NCI-H510A (cell line): ENCODE measurements around the gene PRRT1.

ENCODE experiments used
- DNase-seq: peaks from one replicate; lab custom pipeline; 2025; lab: John Stamatoyannopoulos, UW

Gene PRRT1

GRCh38 chr6:32174416-32174815 lies 22.7 kb upstream of the PRRT1 start:
- DNase-seq: no peak

DNA sequence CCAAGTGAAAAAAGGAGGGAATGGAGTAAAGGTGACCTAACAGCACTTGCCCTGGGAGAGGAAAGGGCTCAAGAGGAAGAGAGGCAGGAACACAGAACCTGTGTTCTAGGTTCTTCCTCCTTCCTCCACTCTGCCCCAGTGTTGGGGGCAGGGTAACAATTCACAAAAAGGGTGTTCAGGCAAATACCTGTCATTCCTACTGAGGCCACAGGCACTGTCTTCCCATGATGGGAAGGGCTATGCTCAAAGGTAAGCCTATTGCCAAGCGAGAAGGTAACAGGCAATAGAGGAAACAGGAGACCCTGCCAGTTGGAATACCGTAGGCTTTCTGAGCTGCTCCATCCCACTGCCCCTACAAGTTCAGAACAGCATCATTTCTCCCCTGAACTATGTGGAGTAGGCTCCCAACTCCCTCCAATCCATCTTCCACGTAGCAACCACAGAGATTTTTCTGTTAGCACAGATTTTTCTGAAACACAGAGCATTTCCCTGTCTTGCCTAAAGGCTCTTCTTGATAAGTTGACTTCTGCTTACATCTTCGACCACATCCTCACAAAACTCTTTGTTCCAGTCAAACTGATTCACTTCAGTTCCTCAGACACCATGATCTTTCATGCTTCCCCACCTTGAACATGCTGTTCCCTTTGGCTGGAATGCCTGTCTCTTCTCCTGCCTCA lies 21.4 kb upstream of the PRRT1 start:
- no peak for DNase-seq

GRCh38 chr6:32171234-32171633 lies 19.5 kb upstream of the PRRT1 start:
- DNase-seq: no peak

- no peak for DNase-seq
Measured at GRCh38 chr6:32170294-32170693, 18.6 kb upstream of the PRRT1 start.

GRCh38 chr6:32168807-32169591 lies 17.3 kb upstream of the PRRT1 start:
- DNase-seq: no peak

GRCh38 chr6:32168350-32168749 lies 16.6 kb upstream of the PRRT1 start:
- no peak for DNase-seq

GRCh38 chr6:32167761-32168262 lies 16.1 kb upstream of the PRRT1 start:
- DNase-seq: no peak

DNA sequence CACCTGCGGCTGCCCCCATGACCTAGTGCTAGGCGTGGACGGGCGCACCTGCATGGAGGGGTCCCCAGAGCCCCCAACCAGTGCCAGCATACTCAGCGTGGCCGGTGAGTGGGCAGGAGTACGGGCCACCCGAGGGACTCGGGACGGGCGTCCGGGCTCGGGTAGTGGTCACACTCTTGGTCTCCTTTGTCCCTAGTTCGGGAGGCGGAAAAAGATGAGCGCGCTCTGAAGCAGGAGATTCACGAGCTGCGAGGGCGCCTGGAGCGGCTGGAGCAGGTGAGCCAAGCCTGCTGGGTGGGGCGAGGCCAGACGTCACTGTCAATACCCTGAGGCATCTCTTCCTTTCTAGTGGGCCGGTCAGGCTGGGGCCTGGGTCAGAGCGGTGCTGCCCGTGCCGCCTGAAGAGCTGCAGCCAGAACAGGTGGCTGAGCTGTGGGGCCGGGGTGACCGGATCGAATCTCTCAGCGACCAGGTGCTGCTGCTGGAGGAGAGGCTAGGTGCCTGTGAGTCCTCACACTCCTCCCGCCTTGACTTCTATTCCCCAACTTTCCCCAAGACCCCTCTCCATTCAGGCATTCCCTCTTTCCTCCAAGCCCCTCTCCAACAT lies 15.5 kb upstream of the PRRT1 start:
- no peak for DNase-seq

GRCh38 chr6:32166411-32167061 lies 14.8 kb upstream of the PRRT1 start:
- DNase-seq: no peak

GRCh38 chr6:32164295-32164694 lies 12.6 kb upstream of the PRRT1 start, which contains the start of gene EGFL8:
TSS of gene EGFL8 (plus strand) at chr6:32164595. CDS start at chr6:32166166, 1,571 bp downstream.
- DNase-seq: no peak

GRCh38 chr6:32163559-32164258 lies 12.0 kb upstream of the PRRT1 start:
- DNase-seq: no peak

DNA sequence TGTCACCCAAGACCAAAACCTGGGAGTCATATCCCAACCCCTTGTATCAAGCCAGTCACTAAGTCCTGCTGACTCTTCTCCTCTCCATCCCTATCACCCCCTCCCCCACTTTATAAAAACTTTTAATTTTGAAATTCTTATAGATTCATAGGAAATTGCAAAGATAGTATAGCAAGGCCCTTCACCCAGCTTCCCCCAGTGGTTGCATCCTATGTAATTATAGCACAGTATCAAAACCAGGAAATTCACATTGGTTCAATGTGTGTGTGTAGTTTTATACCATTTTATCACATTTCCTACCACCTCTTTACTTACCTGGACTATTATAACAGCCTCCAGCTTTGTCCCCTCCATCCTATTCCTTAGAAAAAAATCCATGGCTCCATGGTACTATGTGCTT lies 6.3 kb upstream of the PRRT1 start:
- DNase-seq: no peak

DNA sequence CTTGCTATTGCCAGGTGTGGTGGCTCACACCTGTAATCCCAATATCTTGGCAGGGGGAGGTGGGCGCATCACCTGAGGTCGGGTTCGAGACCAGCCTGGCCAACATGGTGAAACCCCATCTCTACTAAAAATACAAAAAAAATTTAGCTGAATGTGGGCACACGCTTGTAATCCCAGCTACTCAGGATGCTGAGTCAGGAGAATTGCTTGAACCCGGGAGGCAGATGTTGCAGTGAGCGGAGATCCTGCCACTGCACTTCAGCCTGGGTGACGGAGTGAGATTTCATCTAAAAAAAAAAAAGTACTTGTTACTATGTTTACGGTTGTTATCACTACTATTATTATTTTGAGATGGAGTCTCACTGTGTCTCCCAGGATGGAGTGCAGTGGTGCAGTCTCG lies 5.2 kb upstream of the PRRT1 start:
- DNase-seq: no peak

GRCh38 chr6:32154514-32155161 lies 2.9 kb upstream of the PRRT1 start:
- DNase-seq: peak; percentile 79

GRCh38 chr6:32153564-32154513 lies 2.1 kb upstream of the PRRT1 start, which contains the start of gene PPT2:
TSS of gene PPT2 (plus strand) at chr6:32154141. CDS start at chr6:32154595, 454 bp downstream.
- DNase-seq: peak; percentile 78

DNA sequence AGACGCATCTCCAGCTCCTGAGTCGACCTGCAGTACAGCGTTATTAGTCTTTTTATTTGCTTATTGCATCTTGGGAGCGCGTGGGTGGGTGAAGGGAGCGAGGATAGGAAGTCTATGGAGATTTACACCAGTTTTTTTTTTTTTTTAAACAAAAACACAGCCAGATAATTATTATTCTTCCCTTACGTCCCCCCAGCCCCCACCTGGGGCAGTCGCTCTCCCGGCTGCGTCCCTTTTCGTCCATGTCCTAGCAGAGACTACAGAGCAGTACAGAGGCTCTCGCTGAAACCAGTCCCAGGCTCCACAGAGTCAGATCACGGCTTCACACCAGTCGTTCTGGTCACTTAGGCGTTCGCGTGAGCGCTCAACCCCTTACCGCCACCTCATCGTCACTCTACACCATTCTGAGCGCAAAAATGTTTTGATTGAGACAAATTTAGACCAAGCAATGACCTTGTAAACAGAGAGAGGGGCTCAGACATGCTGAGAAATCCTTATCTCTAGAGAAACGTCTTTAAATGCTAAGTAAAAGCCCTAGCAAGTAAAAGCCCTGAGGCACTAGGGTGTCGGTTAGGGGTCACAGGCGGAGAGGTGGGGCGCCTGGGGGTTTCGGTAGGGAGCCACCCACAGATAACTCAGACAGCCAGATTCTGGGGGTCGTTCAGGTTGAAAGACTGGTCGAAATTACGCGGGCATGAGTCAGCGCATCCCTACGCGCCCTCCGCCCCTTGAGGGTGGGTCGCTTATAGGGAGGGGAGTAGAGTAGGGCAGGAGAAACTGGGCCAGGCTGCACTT lies 1.2 kb upstream of the PRRT1 start:
- no peak for DNase-seq

DNA sequence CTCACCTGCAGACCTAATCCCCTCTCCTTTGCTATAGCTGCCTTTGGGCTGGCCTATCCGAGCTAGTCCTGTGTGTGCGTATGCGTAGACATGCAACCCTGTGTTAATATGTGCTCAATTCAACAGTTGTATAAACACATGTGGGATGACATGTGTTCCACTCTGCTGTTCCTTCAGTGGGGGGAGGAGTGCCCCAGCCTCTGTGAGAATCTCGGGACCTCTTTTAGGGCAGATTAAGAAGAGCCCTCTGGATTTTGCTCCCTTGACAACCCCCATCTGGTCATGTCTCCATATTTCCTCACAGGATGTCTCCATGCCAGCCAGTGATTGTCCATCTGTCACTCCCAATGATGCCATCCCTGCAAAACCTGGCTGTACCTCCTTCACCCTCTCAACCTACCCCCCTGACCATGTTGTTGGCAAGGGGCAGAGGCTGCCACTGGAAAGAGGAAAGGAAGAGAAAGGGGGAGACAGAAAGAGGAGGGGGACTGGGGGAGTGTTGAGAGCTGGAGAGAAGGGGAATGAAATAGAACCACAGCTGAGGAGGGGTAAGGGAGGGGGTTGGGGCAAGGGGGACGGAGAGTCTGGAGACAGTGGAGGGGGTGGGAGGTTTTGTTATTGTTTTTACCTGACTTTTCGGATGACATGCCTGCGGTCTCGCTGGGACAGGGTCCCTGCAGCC lies 417 bp downstream of the PRRT1 start:
- no peak for DNase-seq
